ENCODE data around the gene TNF.
A peak's percentile ranks its signal among the peaks of the same experiment; 100 is the strongest.

- TF ChIP-seq MYC (CRISPR knock-in tag; IDR thresholded peaks at IDR 0.05; ENCODE audit: borderline replicate concordance) = peak; percentile 54; the same call in 1 of the 2 replicates
- TF ChIP-seq POLR2A (IDR thresholded peaks at IDR 0.05; ENCODE audit: insufficient read depth in 1 of 2, low read depth in 2 of 2, low read length in 2 of 2) = peak; percentile 81 to 85
- no peak for TF ChIP-seq REST (IDR thresholded peaks at IDR 0.05; ENCODE audit: borderline replicate concordance in 1 of 2, low read depth in 1 of 2, low read length in 2 of 2)
- peak; percentile 90 for TF ChIP-seq TARDBP (CRISPR knock-in tag; IDR thresholded peaks at IDR 0.05)
- no peak for TF ChIP-seq KAT2B (IDR thresholded peaks at IDR 0.05; ENCODE audit: borderline replicate concordance, low read depth, low read length)
- peak; percentile 89 for TF ChIP-seq POLR2G (IDR thresholded peaks at IDR 0.05; ENCODE audit: low read depth, low read length)
- TF ChIP-seq MTA1 (CRISPR knock-in tag; IDR thresholded peaks at IDR 0.05; ENCODE audit: borderline replicate concordance) = peak; percentile 69; the same call in 1 of the 2 replicates
- TF ChIP-seq EP300 (IDR thresholded peaks at IDR 0.05; ENCODE audit: low read depth in 2 of 2, low read length in 2 of 2) = no peak; a peak in 1 of 4 replicates
- peak; percentile 57; the same call in 1 of the 2 replicates for TF ChIP-seq EP300 (CRISPR knock-in tag; IDR thresholded peaks at IDR 0.05; ENCODE audit: borderline replicate concordance)
- TF ChIP-seq ATF7 (IDR thresholded peaks at IDR 0.05) = peak; percentile 100
- peak; percentile 90 for TF ChIP-seq ATF7 (CRISPR knock-in tag; IDR thresholded peaks at IDR 0.05)
- TF ChIP-seq HDAC2 (CRISPR knock-in tag; IDR thresholded peaks at IDR 0.05) = peak; percentile 47; the same call in 1 of the 2 replicates
- peak; percentile 97 for TF ChIP-seq MAX (IDR thresholded peaks at IDR 0.05)
- no peak for TF ChIP-seq PCBP2 (optimal IDR thresholded peaks at IDR 0.05; ENCODE audit: low read depth, low read length, poor library complexity, severe bottlenecking)
- peak; percentile 59; the same call in 1 of the 2 replicates for TF ChIP-seq ZNF607 (CRISPR knock-in tag; IDR thresholded peaks at IDR 0.05; ENCODE audit: borderline replicate concordance)
These were observed 44.6 kb downstream of the TNF start for GRCh38 chr6:31619805-31620585.
